Brain microvascular endothelial cell (primary cell): ENCODE results near the gene DCTN2.

ENCODE experiments used
- DNase-seq: peaks from one replicate; pipeline ENCODE4 v3.0.0-alpha.2; 2020
- H3K27ac ChIP-seq: fragments of 250-450 bp; sonication (Bioruptor Pico); 2 replicates; pipeline ENCODE4 v1.5.1; 2020; ENCODE audit warnings: mild to moderate bottlenecking, moderate library complexity
- H3K27me3 ChIP-seq: fragments of 250-450 bp; sonication (Bioruptor Pico); replicated peaks from 2 replicates; pipeline ENCODE4 v1.5.1; 2020; ENCODE audit warnings: mild to moderate bottlenecking
- H3K36me3 ChIP-seq: fragments of 250-450 bp; sonication (Bioruptor Pico); replicated peaks from 2 replicates; pipeline ENCODE4 v1.5.1; 2020; ENCODE audit warnings: mild to moderate bottlenecking
- H3K4me3 ChIP-seq: 2 replicates; pipeline ENCODE4 v1.5.1; 2011; ENCODE audit warnings: low read depth, mild to moderate bottlenecking, control low read depth, low read length, moderate library complexity
- CTCF ChIP-seq: IDR thresholded peaks from 2 replicates; pipeline ENCODE4 v1.5.1; 2011; ENCODE audit warnings: low read depth, mild to moderate bottlenecking, moderate library complexity, low read length, control low read depth, inconsistent platforms; ENCODE audit errors: missing control alignments
- in situ Hi-C: cut with HindIII; loops from 2 replicates; pipeline ENCODE4 v1.10.0; 2017; ENCODE audit warnings: low sequenced_read_pairs, low pct_ligation_motif_present

The DCTN2 gene

GRCh38 chr12:57535764-57536596 is 11.0 kb downstream of the DCTN2 start:
- no peak for DNase-seq
- no peaks in the 10 kb centered on the region for H3K27me3 ChIP-seq
- peaks cover 69% of the 10 kb centered on the region for H3K36me3 ChIP-seq
- no peak overlapping the region for H3K27ac ChIP-seq
- no peak overlapping the region for H3K4me3 ChIP-seq
- in situ Hi-C loops, result no loop called here
- TF ChIP-seq CTCF, result no peak

- Histone ChIP-seq H3K27ac (no peak overlapping the region), H3K27me3 (no peaks in the 10 kb centered on the region), H3K4me3 (no peak overlapping the region), H3K36me3 (peaks cover 73% of the 10 kb centered on the region)
- no peak for DNase-seq
- in situ Hi-C loops, result no loop called here
- no peak for TF ChIP-seq CTCF
Measured at GRCh38 chr12:57534991-57535543, 11.9 kb downstream of the DCTN2 start.

GRCh38 chr12:57534250-57534649 is 12.7 kb downstream of the DCTN2 start:
- TF ChIP-seq CTCF, result no peak
- no peak for DNase-seq
- Histone ChIP-seq H3K36me3 (peaks cover 71% of the 10 kb centered on the region), H3K4me3 (no peak overlapping the region), H3K27me3 (no peaks in the 10 kb centered on the region), H3K27ac (no peak overlapping the region)
- in situ Hi-C loops, result no loop called here

GRCh38 chr12:57533108-57533507 is 13.9 kb downstream of the DCTN2 start:
- TF ChIP-seq CTCF, result no peak
- in situ Hi-C loops, result no loop called here
- H3K27ac ChIP-seq, result no peak overlapping the region

GRCh38 chr12:57531836-57532235 is 15.2 kb downstream of the DCTN2 start:
- in situ Hi-C loops, result no loop called here
- peaks cover 78% of the 10 kb centered on the region for H3K36me3 ChIP-seq
- no peak overlapping the region for H3K4me3 ChIP-seq
- DNase-seq, result no peak
- no peak for TF ChIP-seq CTCF
- H3K27ac ChIP-seq, result no peak overlapping the region
- H3K27me3 ChIP-seq, result no peaks in the 10 kb centered on the region

More at GRCh38 chr12:57533108-57533507, 13.9 kb downstream of the DCTN2 start:
- Histone ChIP-seq H3K36me3 (peaks cover 71% of the 10 kb centered on the region), H3K27me3 (no peaks in the 10 kb centered on the region), H3K4me3 (no peak overlapping the region)
- no peak for DNase-seq
